Duodenal mucosa (tissue), 2 donors: Measurements from ENCODE around the gene XDH.

Experiments used
- H3K27ac ChIP-seq: one replicate; pipeline ENCODE4 v1.7.0; 2013; ENCODE audit warnings: low read depth, low read length
- H3K27me3 ChIP-seq, 2 donors: one replicate each; pipeline ENCODE4 v1.7.0; 2013; ENCODE audit warnings: low read length in 2 of 2, control low read depth in 1 of 2; ENCODE audit not compliant: insufficient read depth in 2 of 2, control insufficient read depth in 1 of 2
- H3K36me3 ChIP-seq, 2 donors: one replicate each; pipeline ENCODE4 v1.7.0; 2013; ENCODE audit warnings: low read length in 2 of 2, control low read depth in 1 of 2; ENCODE audit not compliant: insufficient read depth in 2 of 2, control insufficient read depth in 1 of 2
- H3K4me1 ChIP-seq, 2 donors: one replicate each; pipeline ENCODE4 v1.7.0; 2013; ENCODE audit warnings: low read length in 2 of 2, control low read depth in 1 of 2; ENCODE audit not compliant: insufficient read depth in 2 of 2, control insufficient read depth in 1 of 2
- H3K4me3 ChIP-seq, 2 donors: one replicate each; pipeline ENCODE4 v1.7.0; 2013; ENCODE audit warnings: low read length in 2 of 2, low read depth in 1 of 2
- H3K9ac ChIP-seq, 2 donors: one replicate each; pipeline ENCODE4 v1.7.0; 2013; ENCODE audit warnings: low read length in 2 of 2, low read depth in 1 of 2
- H3K9me3 ChIP-seq, 2 donors: one replicate each; pipeline ENCODE4 v1.7.0; 2013; ENCODE audit warnings: low read length in 2 of 2, control low read depth in 1 of 2; ENCODE audit not compliant: control insufficient read depth in 1 of 2

XDH gene

GRCh38 chr2:31324016-31324633, 90.4 kb downstream of the XDH start:
- peak overlapping the region in 1 of 2 donors; percentile 21 for H3K9ac ChIP-seq
- H3K4me3 ChIP-seq = peak overlapping the region; percentile 59 to 66
- H3K4me1 ChIP-seq = peaks cover 7 to 28% of the 10 kb centered on the region in 2 donors
- H3K27ac ChIP-seq = no peak overlapping the region
- H3K27me3 ChIP-seq = no peaks in the 10 kb centered on the region
- no peaks in the 10 kb centered on the region for H3K9me3 ChIP-seq
- H3K36me3 ChIP-seq = no peaks in the 10 kb centered on the region

- H3K9me3 ChIP-seq = no peaks in the 10 kb centered on the region
- no peak overlapping the region for H3K9ac ChIP-seq
- H3K27ac ChIP-seq = no peak overlapping the region
- H3K4me3 ChIP-seq = no peak overlapping the region
- H3K4me1 ChIP-seq = peaks cover 19 to 29% of the 10 kb centered on the region in 2 donors
- H3K27me3 ChIP-seq = no peaks in the 10 kb centered on the region
- no peaks in the 10 kb centered on the region for H3K36me3 ChIP-seq
These were observed 92.2 kb downstream of the XDH start for GRCh38 chr2:31322371-31322770.

- Histone ChIP-seq H3K27ac (no peak overlapping the region), H3K36me3 (no peaks in the 10 kb centered on the region), H3K4me3 (no peak overlapping the region), H3K9me3 (no peaks in the 10 kb centered on the region), H3K27me3 (no peaks in the 10 kb centered on the region), H3K9ac (no peak overlapping the region), H3K4me1 (peaks cover 16 to 25% of the 10 kb centered on the region in 2 donors)
These were observed 95.0 kb downstream of the XDH start for GRCh38 chr2:31319406-31320175.

DNA sequence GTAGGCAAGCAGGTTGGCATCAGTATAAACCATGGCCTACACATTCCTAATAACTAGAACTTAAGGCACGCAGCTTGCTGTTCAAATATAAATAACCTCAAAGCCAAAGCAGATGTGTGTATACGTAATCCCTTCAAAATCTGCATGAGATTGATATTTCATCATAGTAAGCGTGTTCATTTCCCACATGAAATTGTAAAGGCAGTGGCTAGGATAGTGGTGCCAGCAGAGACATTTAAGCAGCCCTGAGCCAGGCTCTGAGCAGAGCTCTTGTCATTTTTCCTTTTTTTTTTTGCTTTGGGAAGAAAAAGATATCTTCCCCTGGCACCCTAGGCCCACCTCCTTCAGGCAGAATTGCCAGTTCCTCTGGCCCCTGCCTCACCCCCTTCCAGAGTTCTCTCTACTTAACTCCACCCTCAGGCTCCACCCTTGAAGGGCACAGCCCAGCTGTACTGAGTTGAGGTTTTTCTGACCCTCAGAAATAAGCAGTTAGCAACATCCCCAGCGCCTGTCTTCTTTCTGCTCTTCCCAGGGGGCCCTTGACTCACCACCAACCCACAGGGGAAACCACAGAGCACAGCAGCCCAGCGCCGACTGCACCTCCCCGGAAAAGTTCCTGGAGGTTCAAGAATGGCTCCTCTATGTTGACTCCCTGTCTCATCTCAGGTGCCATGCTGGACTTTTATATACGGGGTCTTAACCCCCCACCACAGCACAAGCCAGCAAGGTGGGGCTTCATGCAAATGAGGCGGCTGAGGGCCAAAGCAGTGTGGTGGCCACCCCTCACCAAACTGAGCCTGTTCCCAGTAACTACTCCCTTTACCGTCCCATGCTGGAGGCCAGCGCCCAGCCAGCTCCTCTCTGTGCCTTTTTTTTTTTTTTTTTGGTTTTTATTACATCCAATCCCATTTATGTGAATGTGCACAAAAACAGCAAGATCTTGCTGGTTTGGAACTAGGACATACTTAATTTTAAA, 95.9 kb downstream of the XDH start:
- peaks cover 15 to 20% of the 10 kb centered on the region in 2 donors for H3K4me1 ChIP-seq
- H3K4me3 ChIP-seq = no peak overlapping the region
- H3K9ac ChIP-seq = no peak overlapping the region
- no peak overlapping the region for H3K27ac ChIP-seq
- H3K9me3 ChIP-seq = no peaks in the 10 kb centered on the region
- H3K36me3 ChIP-seq = no peaks in the 10 kb centered on the region
- no peaks in the 10 kb centered on the region for H3K27me3 ChIP-seq

DNA sequence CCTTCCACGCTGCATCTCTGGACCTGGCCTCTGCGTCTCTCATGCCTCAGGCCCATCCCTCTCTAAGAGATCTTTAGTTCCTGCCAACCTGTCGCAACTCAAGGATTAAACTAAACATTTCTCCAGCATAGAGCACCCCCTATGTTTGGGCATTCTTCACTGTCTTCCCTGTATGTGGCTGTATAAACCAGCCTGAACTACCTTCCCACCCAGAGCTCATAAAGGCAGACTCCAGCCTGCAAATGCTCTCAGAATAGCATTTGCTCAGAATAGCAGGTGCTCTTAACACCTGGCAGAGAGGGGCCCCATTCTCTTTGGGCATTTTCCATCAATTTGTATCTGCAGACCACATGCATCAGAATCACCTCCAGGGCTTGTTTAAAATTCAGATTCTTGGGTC, 97.1 kb downstream of the XDH start:
- Histone ChIP-seq H3K27ac (no peak overlapping the region), H3K9ac (no peak overlapping the region), H3K36me3 (no peaks in the 10 kb centered on the region), H3K4me3 (no peak overlapping the region), H3K4me1 (peaks cover 10 to 15% of the 10 kb centered on the region in 2 donors), H3K27me3 (no peaks in the 10 kb centered on the region), H3K9me3 (no peaks in the 10 kb centered on the region)

DNA sequence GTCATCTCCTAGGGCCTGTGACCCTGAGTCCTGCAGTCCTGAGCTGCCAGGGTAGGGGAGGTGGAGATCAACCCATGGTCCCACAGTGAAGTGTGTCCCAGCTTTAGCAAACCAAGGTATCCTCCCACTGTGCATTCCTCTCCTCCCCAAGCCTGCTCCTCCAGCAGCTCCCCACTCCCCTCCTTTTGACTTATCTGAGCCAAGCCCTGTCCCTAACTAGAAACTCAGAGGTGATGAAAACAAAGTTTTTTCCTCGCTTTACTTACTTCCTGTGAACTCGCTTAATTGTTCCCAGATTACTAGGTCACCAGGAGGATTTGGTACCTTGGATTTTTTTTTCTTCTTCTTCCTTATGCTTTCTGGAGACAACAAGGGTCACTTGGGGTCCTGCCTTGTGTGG, 99.8 kb downstream of the XDH start:
- no peak overlapping the region for H3K4me3 ChIP-seq
- no peaks in the 10 kb centered on the region for H3K9me3 ChIP-seq
- H3K9ac ChIP-seq = no peak overlapping the region
- H3K27ac ChIP-seq = no peak overlapping the region
- H3K4me1 ChIP-seq = peaks cover 10 to 12% of the 10 kb centered on the region in 2 donors
- H3K27me3 ChIP-seq = no peaks in the 10 kb centered on the region
- H3K36me3 ChIP-seq = no peaks in the 10 kb centered on the region

GRCh38 chr2:31312898-31313297, 101.6 kb downstream of the XDH start:
- Histone ChIP-seq H3K27ac (no peak overlapping the region), H3K9me3 (no peaks in the 10 kb centered on the region), H3K36me3 (no peaks in the 10 kb centered on the region), H3K9ac (no peak overlapping the region), H3K4me3 (no peak overlapping the region), H3K27me3 (no peaks in the 10 kb centered on the region), H3K4me1 (peaks cover 0 to under 1% of the 10 kb centered on the region in 2 donors)

DNA sequence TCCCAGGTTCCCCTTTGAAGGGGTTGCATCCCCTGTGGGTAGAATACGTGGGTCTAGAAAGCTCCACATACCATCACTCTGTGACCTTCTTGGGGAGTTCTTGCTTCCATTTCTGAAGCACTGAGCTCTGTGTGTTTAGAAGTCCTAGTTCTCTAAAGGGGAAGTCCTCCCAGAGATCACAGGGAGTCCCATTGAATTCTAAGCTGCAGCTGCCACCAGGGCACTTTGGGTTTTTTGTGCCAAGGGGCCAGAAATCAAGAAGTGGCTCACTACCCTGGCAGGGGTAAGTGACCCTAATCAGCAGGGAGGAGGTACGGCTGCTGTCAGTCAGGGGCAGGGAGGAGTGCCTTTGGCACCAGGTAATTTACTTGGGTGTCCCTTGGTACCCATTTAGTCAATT, 109.7 kb downstream of the XDH start:
- H3K9me3 ChIP-seq = no peaks in the 10 kb centered on the region
- no peaks in the 10 kb centered on the region for H3K27me3 ChIP-seq
- H3K36me3 ChIP-seq = no peaks in the 10 kb centered on the region
- H3K27ac ChIP-seq = no peak overlapping the region
- no peak overlapping the region for H3K4me3 ChIP-seq
- H3K4me1 ChIP-seq = no peaks in the 10 kb centered on the region
- H3K9ac ChIP-seq = no peak overlapping the region

DNA sequence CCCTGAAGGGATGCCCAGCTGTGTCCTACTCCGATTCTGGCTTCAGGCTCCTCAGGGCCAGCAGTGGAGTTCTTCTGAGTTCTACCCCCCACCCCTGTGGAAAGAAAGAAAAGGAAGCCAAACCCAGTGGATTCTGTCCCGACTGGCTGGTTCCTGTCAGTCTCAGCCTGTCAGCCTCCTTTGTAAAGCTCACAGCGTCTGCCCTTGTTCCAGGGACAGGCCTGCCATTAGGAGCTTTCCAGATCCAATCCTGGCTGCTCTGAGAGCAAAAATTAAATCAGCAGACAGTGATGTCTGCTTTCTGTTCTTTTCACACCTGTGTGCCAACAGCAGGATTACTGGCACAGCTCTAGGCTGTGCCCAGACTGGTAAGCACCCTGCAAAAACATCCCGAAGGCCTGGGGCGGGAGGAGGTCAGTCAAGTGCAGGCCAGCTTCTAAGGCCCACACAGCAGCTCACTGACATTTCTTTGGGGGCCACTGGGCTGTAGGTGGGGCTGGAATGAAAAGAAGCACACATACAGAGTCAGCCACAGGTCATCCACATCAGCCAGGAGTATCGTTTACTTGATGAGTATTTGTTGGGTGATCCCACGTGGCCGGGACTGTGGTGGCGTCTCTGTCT, 111.5 kb downstream of the XDH start:
- Histone ChIP-seq H3K27ac (no peak overlapping the region), H3K36me3 (no peaks in the 10 kb centered on the region), H3K9me3 (no peaks in the 10 kb centered on the region), H3K27me3 (no peaks in the 10 kb centered on the region), H3K9ac (no peak overlapping the region), H3K4me1 (no peaks in the 10 kb centered on the region), H3K4me3 (no peak overlapping the region)
